K562 (cell line): Measurements from ENCODE around the gene HLA-F.

ENCODE experiments used
- GABPB1 ChIP-seq: sonication (generic); formaldehyde crosslinking; IDR thresholded peaks from 2 replicates; pipeline ENCODE4 v1.8.0; 2022; ENCODE audit warnings: mild to moderate bottlenecking, missing genetic modification reagents
- RAD51 ChIP-seq: fragments of 450-650 bp; IDR thresholded peaks from 2 replicates; pipeline ENCODE4 v1.7.1; 2016; ENCODE audit warnings: low read depth, mild to moderate bottlenecking, borderline replicate concordance
- THRAP3 ChIP-seq: fragments of 450-650 bp; IDR thresholded peaks from 2 replicates; pipeline ENCODE4 v1.6.1; 2016; ENCODE audit warnings: mild to moderate bottlenecking, inconsistent platforms, borderline replicate concordance
- ZNF12 ChIP-seq: sonication (generic); formaldehyde crosslinking; IDR thresholded peaks from 2 replicates; pipeline ENCODE4 v1.4.0; 2020; ENCODE audit warnings: mild to moderate bottlenecking, missing genetic modification reagents
- ZNF512 ChIP-seq: IDR thresholded peaks from 2 replicates; pipeline ENCODE4 v1.6.1; 2016; ENCODE audit warnings: missing genetic modification characterization, missing compliant biosample characterization
- ZNF695 ChIP-seq: fragments of 450-650 bp; formaldehyde crosslinking; IDR thresholded peaks from 2 replicates; pipeline ENCODE4 v1.4.0; 2020; ENCODE audit warnings: mild to moderate bottlenecking, moderate library complexity
- ZSCAN29 ChIP-seq: fragments of 450-650 bp; IDR thresholded peaks from 2 replicates; pipeline ENCODE4 v1.6.1; 2017

GRCh38 chr6:29685718-29686326 is 37.4 kb upstream of the HLA-F start:
- TF ChIP-seq ZSCAN29 = no peak
- TF ChIP-seq RAD51 = no peak
- TF ChIP-seq GABPB1 (CRISPR knock-in tag) = no peak
- TF ChIP-seq ZNF512 (tag) = no peak
- no peak for TF ChIP-seq ZNF12 (CRISPR knock-in tag)
- no peak for TF ChIP-seq THRAP3
- TF ChIP-seq ZNF695 (CRISPR knock-in tag) = no peak
